Keratinocyte (primary cell): ENCODE data around the gene DAPL1. TPM values are rescaled to one million over a fixed set of nuclear protein-coding genes. Genes with fewer than 3 reads are reported as not detected.

Source experiments
- DNase-seq: peaks from one replicate; pipeline ENCODE4 v3.0.0-alpha.2; 2011; ENCODE audit warnings: low read depth, missing footprints, low spot score
- FAIRE-seq: peaks from 2 replicates; lab custom pipeline; 2011; peaks lifted over from hg19 to GRCh38; lab: Jason Lieb, UNC
- H2AFZ ChIP-seq: 2 replicates; pipeline ENCODE4 v1.6.0; 2012; ENCODE audit warnings: low read length, control low read depth, inconsistent platforms; ENCODE audit not compliant: control insufficient read depth
- H3K27ac ChIP-seq: 2 replicates; pipeline ENCODE4 v1.5.1; 2011; ENCODE audit warnings: low read length; ENCODE audit not compliant: control insufficient read depth, insufficient read depth
- H3K27me3 ChIP-seq: 3 replicates; pipeline ENCODE4 v1.6.0; 2011; ENCODE audit warnings: low read length; ENCODE audit not compliant: control insufficient read depth, insufficient read depth; ENCODE audit errors: extremely low read depth
- H3K36me3 ChIP-seq, 2 experiments: 2 replicates in 1 of 2; 3 replicates in 1 of 2; pipeline ENCODE4 v1.5.1; 2011; ENCODE audit warnings: low read length in 2 of 2, mild to moderate bottlenecking in 1 of 2; ENCODE audit not compliant: control insufficient read depth in 2 of 2, insufficient read depth in 2 of 2; ENCODE audit errors: extremely low read depth in 1 of 2
- H3K4me1 ChIP-seq: 3 replicates; pipeline ENCODE4 v1.5.1; 2011; ENCODE audit warnings: low read length; ENCODE audit not compliant: control insufficient read depth, insufficient read depth; ENCODE audit errors: extremely low read depth
- H3K4me2 ChIP-seq: 3 replicates; pipeline ENCODE4 v1.6.0; 2011; ENCODE audit warnings: low read depth, low read length; ENCODE audit not compliant: control insufficient read depth, insufficient read depth; ENCODE audit errors: extremely low read depth
- H3K4me3 ChIP-seq, 3 experiments: fragments of 200-600 bp in 1 of 3; sonication (generic) in 1 of 3; 2 replicates in 2 of 3; 3 replicates in 1 of 3; pipeline ENCODE4 v1.5.1; 2011 to 2016; ENCODE audit warnings: low read length in 3 of 3, mild to moderate bottlenecking in 3 of 3, control low read depth in 2 of 3, inconsistent platforms in 1 of 3, low read depth in 1 of 3, mixed read lengths in 1 of 3, mixed run types in 1 of 3, moderate library complexity in 1 of 3; ENCODE audit not compliant: control insufficient read depth in 2 of 3, insufficient read depth in 2 of 3; ENCODE audit errors: extremely low read depth in 1 of 3
- H3K79me2 ChIP-seq: 2 replicates; pipeline ENCODE4 v1.6.0; 2012; ENCODE audit warnings: low read length; ENCODE audit not compliant: control insufficient read depth, insufficient read depth
- H3K9ac ChIP-seq: 3 replicates; pipeline ENCODE4 v1.6.0; 2011; ENCODE audit warnings: low read length; ENCODE audit not compliant: control insufficient read depth, insufficient read depth; ENCODE audit errors: extremely low read depth
- H3K9me1 ChIP-seq: 3 replicates; pipeline ENCODE4 v1.6.0; 2011; ENCODE audit warnings: low read length; ENCODE audit not compliant: control insufficient read depth, insufficient read depth; ENCODE audit errors: extremely low read depth
- H3K9me3 ChIP-seq: 2 replicates; pipeline ENCODE4 v1.5.1; 2012; ENCODE audit warnings: low read depth, low read length; ENCODE audit not compliant: control insufficient read depth
- H4K20me1 ChIP-seq: 3 replicates; pipeline ENCODE4 v1.6.0; 2011; ENCODE audit warnings: low read length; ENCODE audit not compliant: control insufficient read depth, insufficient read depth; ENCODE audit errors: extremely low read depth
- EZH2 ChIP-seq: IDR thresholded peaks from one replicate; pipeline ENCODE4 v1.6.1; 2012; ENCODE audit warnings: inconsistent platforms, mild to moderate bottlenecking, low read length, moderate library complexity
- dilution Hi-C: fragments of 300-500 bp; cut with MboI; formaldehyde crosslinking; loops from one replicate; pipeline ENCODE4 v1.7.0; 2020; ENCODE audit warnings: low sequenced_read_pairs; ENCODE audit not compliant: extremely low pct_ligation_motif_present
- polyA plus RNA-seq, 5 experiments: library from polyadenylated mRNA; depleted of rRNA in 3 of 5; stranded (reverse) in 3 of 5; stranded (forward) in 1 of 5; unstranded in 1 of 5; fragments of >200 nt; gene quantifications; 1 replicate in 1 of 5; 2 replicates in 3 of 5; 3 replicates in 1 of 5; pipeline versions ENCODE4 v1.2.1 to v1.2.3, GENCODE V29; 2011 to 2012; ENCODE audit warnings: missing spikeins in 2 of 5, low read depth in 1 of 5, low replicate concordance in 1 of 5
- TF ChIP-seq, protein P1 (sequence below), 3 experiments: IDR thresholded peaks in 1 of 3; conservative IDR thresholded peaks in 1 of 3; optimal IDR thresholded peaks in 1 of 3; 2 replicates in 2 of 3; 3 replicates in 1 of 3; pipeline versions ENCODE3 to v1.5.1; 2011; ENCODE audit warnings: low read length in 3 of 3, mild to moderate bottlenecking in 3 of 3, moderate library complexity in 2 of 3, control low read depth in 1 of 3, inconsistent platforms in 1 of 3; ENCODE audit not compliant: insufficient read depth in 2 of 3; ENCODE audit errors: extremely low read depth in 1 of 3

Gene DAPL1
- polyA plus RNA-seq, 1 donor (not counting 4 experiments of a cell fraction or from before 2014, with no cell fraction given): 4.8 TPM

DNA sequence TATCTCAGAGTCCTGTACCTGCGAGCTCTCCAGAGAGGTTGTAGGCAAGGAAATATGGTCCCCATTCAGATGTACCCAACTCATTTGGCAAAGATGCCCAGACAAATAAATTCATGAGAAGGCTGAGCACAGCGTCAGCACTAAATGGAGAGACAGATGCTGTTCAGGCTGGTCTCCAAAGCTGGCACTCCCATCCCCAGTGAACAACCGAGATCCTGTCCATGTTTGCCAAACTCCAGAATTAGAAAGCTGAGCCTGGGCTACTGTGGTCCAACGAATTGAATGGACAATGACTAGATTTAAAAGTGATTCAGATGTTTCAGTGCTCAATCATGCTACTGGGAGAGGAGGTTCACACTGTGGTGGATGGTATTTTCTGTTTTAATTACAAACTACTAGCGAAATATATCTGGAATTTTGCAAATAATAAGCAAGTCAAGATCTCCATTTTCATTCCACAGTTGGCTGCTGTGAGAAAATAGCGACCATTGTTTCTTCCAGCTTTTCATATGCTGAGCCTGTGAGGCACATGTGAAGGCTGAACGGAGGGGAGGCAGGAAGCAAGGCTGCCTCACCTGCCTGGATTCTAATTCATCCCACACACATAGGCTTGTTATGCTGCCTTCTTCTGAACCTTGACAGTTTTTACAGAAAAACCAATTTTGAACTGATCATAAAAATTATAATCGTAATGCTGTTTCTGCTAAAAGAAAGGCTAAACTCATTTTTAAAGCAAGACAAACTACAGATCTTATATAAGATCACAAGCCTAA is 22.6 kb upstream of the DAPL1 start:
- Histone ChIP-seq H3K4me3 (no peak overlapping the region), H3K27me3 (no peaks in the 10 kb centered on the region), H3K4me2 (no peak overlapping the region), H3K79me2 (no peaks in the 10 kb centered on the region), H3K9me3 (peaks cover 1% of the 10 kb centered on the region), H2AFZ (no peak overlapping the region), H4K20me1 (no peaks in the 10 kb centered on the region), H3K36me3 (no peaks in the 10 kb centered on the region), H3K4me1 (no peaks in the 10 kb centered on the region), H3K9me1 (no peaks in the 10 kb centered on the region), H3K9ac (no peak overlapping the region), H3K27ac (no peak overlapping the region)
- dilution Hi-C loops: no loop called here
- DNase-seq (no peak), FAIRE-seq (no peak)
- no peak for TF ChIP-seq EZH2
- TF ChIP-seq, protein P1, sequence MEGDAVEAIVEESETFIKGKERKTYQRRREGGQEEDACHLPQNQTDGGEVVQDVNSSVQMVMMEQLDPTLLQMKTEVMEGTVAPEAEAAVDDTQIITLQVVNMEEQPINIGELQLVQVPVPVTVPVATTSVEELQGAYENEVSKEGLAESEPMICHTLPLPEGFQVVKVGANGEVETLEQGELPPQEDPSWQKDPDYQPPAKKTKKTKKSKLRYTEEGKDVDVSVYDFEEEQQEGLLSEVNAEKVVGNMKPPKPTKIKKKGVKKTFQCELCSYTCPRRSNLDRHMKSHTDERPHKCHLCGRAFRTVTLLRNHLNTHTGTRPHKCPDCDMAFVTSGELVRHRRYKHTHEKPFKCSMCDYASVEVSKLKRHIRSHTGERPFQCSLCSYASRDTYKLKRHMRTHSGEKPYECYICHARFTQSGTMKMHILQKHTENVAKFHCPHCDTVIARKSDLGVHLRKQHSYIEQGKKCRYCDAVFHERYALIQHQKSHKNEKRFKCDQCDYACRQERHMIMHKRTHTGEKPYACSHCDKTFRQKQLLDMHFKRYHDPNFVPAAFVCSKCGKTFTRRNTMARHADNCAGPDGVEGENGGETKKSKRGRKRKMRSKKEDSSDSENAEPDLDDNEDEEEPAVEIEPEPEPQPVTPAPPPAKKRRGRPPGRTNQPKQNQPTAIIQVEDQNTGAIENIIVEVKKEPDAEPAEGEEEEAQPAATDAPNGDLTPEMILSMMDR (optimal IDR thresholded peaks at IDR 0.05 in 1 of 3, IDR thresholded peaks at IDR 0.05 in 1 of 3, conservative IDR thresholded peaks at IDR 0.05 in 1 of 3; ENCODE audit: extremely low read depth in 1 of 3, insufficient read depth in 2 of 3, low read length in 3 of 3): no peak

GRCh38 chr2:158773121-158773520 is 22.0 kb upstream of the DAPL1 start:
- no peaks in the 10 kb centered on the region for H3K36me3 ChIP-seq

More at GRCh38 chr2:158773121-158773520, 22.0 kb upstream of the DAPL1 start:
- Histone ChIP-seq H3K9me1 (no peaks in the 10 kb centered on the region), H2AFZ (no peak overlapping the region), H3K79me2 (no peaks in the 10 kb centered on the region), H3K4me3 (no peak overlapping the region), H3K27me3 (no peaks in the 10 kb centered on the region), H4K20me1 (no peaks in the 10 kb centered on the region), H3K4me1 (peaks cover 4% of the 10 kb centered on the region), H3K9ac (no peak overlapping the region), H3K27ac (no peak overlapping the region), H3K4me2 (no peak overlapping the region), H3K9me3 (no peaks in the 10 kb centered on the region)
- DNase-seq: no peak
- TF ChIP-seq, protein P1 (optimal IDR thresholded peaks at IDR 0.05 in 1 of 3, IDR thresholded peaks at IDR 0.05 in 1 of 3, conservative IDR thresholded peaks at IDR 0.05 in 1 of 3; ENCODE audit: extremely low read depth in 1 of 3, insufficient read depth in 2 of 3, low read length in 3 of 3): no peak
- no peak for TF ChIP-seq EZH2
- FAIRE-seq: no peak
- dilution Hi-C loops: no loop called here
